Stimulated activated CD4-positive, alpha-beta T cell treated with anti-CD3 and anti-CD28 coated beads, TNF-alpha, amount 100 ng/mL, for 4 hours (primary cell): ENCODE measurements around the gene RPL29.
"Not testable (repeated sequence)": the region's sequence is repeated elsewhere in the genome, so short reads cannot be mapped to it uniquely, and the experiment has no call there.

Source experiments
- DNase-seq, 3 experiments: peaks; one replicate each; pipeline ENCODE4 v3.0.0-alpha.2; 2020; ENCODE audit warnings: low read depth in 3 of 3

Gene RPL29

DNA sequence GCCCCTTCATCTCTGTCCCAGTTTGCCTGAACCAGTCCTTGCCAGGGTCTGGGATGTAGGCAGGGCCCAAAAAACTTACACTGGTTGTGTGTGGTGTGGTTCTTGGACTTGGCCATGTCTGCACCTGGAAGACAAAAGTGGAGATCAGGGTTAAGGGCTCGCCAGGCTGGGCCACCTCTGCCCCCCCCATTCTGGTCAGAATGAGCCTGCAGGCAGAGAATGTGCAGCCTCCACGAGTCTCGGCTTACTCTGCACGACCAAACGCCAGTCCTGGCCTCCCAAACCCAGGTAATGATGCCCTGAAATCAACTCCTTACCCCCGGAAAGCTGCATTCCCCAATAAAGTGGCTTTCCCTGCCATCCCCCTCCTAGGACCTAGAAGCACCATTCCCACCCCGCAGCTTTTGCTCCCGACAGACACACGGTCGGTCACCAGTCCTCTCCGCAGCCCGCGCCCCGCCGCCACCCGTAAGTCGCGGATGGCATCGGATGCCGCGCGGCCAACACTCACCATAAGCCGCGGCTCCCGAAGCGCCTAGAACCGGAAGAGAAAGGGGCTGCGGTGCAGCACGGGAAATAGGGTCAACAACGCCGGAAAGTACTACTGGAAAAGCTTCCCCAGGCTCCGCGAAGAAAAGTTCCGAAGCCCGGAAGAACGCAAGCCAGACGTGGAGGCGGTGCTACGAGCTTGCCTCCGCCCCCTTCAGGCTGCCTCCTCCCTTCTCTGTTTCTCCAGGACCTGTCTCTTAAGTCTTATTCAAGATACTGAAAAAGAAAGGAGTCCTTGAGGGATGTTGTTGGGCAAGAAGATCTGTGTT, at the start of gene RPL29:
Gene RPL29 (minus strand): TSS at position 550 of the 818 bp plus-strand sequence. CDS start 434 bp downstream, at position 116.
- DNase-seq, result peak; percentile 64 to 86 (median 84)

DNA sequence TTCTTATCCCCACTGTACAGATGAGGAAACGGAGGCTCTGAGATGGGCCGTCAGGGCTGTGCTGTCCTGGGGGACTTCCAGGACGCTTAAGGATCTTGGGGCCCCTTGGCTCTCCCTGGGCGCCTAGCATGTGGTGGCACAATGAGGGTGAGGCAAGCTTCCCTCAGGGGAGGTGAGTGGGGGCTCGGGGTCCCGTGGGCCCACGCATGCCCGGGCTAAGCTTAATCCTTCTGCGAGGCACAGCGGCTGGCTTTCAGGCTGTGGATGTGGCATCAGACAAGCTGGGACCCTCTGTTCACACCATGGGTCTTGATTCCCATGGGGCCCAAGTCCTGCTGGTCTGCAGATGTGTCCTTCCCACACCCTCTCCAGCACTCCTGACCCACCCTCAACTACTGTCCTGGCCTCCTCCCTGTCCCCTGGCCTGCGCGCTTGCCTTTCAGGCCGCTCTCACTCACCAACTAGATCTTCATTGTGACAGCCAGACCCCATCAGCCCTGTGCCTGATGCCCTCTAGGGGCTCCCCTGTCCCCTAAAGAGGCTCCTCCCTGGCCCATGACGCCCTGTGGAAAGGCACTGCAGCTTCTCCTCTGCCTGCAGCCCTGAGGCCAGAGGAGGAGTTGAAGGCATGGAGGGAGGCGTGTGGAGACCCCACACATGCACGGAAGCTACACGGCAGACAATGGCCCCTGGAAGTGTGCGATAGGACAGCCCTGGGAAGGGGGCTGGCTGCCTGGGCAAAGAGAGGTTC, 49.3 kb upstream of the RPL29 start:
- no peak for DNase-seq

DNA sequence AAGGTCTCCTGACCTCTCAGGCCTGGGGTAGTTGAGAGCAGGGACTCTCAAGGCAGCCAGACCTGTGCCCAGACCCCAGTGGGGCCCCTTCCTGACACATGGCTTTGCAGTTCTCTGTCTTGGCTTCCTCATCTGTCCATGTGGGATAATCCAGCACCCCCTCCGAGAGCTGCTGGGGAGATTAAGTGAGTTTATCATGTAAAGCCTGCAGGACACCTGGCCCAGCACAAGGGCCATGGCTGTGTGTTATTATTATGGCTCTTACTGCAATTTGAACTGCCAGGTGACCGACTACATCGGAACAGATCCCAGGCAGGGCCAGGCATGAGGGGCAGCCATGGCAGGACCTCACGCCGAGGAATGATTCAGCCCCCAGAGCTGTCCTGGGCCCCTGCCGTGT, 48.1 kb upstream of the RPL29 start:
- no peak for DNase-seq

DNA sequence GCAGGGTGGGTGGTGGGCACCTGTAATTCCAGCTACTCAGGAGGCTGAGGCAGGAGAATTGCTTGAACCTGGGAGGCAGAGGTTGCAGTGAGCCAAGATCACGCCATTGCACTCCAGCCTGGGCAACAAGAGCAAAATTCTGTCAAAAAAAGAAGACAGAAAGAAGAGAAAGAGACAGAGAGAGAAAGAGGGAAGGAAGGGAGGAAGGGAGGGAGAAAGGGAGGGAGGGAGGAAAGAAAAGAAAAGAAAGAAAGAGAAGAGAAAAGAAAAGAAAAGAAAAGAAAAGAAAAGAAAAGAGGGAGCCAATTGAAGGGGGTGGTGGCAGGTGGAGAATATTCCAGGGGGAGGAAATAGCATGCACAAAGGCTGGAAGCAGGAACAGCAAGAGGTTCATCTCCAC, 47.3 kb upstream of the RPL29 start:
- DNase-seq, result not testable (repeated sequence)

DNA sequence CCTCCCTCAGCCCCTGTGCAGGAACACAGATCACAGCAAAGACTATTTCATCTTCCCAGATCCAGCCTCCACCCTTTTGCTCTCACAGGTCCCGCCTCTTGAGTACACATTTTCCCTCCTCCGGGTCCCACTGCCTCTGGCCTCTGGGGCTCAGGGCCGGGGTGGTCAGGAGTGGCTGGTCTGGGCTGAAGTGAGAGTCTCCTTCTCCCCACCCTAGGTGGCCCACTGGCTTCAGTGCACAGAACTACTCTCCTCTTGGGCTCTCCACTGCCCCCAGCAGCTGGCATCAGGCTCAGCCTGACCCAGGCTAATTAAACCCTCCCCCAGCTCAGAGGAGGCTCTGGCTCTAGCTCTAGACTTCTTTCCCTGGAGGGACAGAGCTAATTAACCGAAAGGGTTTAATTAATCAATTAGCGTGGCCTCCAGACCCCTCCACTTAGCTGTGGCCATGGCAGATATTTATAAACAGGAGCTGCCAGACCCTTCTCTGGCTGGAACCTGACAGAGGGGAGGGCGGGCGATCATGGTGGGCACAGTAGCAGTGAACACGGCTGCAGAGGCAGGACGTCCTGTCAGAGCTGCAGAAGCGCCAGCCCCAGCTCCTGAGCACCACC, 45.5 kb upstream of the RPL29 start:
- no peak for DNase-seq

DNA sequence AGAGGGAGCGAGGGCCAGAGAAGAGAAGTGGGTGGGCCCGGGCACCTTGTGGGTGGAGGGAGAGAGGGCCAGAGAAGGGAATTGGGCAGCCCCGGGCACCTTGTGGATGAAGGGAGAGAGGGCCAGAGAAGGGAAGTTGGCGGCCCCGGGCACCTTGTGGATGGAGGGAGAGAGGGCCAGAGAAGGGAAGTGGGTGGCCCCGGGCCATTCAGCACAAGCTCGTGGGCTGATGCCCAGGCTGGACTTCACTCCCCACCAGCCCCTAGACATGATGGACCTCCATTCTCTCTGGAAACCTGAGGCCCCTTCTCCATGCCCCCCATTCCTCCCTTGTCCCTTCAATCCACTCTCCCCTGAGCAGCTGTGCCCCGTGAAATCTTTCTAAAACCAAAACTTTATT, 44.9 kb upstream of the RPL29 start:
- DNase-seq, result no peak

DNA sequence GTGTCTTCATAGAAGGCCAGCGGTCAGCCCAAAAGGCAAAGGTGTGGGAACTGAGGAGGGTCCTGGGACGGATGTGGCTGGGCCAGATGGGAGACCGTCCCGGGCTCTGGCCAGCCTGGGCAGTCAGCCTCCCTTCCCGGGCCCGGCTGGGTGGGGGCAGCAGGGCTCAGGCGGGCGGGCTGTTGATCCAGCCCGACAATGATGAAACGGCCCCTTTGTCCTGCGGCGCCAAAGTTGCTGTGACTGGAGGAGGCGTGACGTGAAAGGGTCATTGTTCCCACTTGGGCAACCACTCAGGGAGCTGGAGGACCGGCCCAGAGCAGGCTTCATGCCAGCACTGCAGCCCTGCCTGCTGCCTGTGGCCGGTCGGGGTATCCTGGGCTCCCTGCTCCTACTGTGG, 44.2 kb upstream of the RPL29 start:
- DNase-seq, result no peak

DNA sequence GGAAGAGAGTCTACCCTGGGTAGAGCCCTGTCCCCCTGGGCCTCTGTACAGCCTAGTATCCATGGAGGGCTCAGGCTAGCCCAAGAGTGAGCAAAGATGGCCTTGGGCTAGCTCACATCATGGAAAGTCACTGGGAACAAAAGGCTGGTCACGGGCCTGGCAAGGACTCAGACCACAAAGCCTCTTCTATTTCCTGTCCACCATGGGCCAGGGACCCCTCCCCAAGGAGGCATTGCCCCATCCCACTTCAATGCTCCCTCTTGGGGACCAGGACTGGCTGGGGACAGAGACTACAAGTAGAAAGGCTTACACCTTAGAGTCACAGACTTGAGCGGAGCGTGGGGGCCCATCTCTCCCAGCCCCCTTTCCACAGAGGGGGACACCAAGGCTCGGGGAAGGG, 43.7 kb upstream of the RPL29 start:
- no peak for DNase-seq

DNA sequence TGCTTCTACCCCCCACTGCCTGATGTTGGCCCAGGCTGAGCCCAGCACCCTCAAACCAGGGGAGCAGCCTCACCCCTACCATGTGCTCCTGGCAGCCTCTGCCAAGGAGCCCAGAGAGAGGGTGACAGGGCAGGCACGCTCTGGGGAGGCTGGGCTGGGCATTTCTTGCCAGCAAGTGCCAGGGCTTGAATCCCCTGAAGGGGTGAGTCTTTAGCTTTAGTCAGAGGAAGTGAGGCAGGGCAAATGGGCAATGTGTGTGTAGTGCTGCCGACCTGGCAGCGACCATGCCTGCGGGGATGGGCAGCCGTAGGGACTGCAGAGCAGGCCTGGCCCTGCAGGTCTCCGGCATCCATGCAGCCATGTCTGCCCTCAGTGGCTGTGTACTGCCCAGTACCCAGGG, 42.5 kb upstream of the RPL29 start:
- no peak for DNase-seq

DNA sequence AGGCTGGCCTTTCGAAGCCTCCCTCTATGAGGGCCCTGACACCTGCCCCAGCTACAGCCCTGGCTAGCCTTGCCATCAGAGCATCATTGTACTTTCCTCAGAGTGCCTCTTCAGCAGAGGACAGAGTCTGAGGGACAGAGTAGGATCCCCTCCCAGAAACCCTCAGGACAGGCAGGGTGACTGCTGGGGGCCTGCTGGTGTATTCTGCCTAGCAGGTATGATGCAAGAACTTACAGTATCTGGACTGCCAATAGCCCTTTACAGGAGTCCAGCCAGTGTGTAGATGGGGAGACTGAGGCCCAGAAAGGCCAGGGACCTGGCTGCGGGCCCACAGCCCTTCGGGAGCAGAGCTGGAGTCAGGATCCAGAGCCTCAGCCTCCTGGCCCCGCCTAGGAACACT, 41.6 kb upstream of the RPL29 start:
- no peak for DNase-seq

DNA sequence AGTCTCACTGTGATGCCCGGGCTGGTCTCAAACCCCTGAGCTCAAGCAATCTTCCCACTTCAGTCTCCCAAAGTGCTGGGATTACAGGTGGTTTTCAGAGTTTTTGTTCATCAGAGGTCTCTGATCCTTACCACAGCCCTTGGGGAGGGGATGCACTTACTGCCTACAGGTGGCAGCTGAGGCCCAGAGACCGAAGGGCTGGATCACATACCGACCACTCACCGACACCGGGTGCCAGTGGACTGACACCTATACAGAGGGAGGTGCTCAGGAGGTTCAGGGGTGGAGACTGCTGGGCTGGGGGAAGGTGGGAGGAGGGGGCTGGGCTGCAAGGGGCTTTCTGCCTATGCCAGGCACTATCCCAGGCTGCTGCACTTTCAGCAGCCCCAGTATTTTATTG, 41.1 kb upstream of the RPL29 start:
- DNase-seq, result no peak

DNA sequence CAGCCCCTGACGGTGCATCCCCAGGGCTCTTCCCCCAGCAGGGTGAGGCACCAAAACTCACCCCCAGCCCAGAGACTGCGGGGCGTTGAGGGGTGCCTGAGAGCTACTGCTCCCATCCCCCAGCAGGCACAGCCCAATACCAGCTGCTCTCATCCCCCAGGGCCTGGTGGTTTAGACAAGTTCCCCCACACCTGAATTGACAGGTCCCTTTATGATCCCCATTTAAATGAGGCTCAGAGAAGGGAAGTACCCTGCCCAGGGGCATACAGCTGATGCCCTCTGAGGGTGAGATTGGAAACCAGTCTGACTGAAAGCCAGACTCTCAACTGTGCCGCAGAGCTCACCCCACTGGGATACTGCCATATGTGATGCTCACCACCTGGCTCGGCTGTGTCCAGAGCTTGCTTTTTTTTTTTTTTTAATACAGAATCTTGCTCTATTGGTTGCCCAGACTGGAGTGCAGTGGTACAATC, 40.6 kb upstream of the RPL29 start:
- no peak for DNase-seq

DNA sequence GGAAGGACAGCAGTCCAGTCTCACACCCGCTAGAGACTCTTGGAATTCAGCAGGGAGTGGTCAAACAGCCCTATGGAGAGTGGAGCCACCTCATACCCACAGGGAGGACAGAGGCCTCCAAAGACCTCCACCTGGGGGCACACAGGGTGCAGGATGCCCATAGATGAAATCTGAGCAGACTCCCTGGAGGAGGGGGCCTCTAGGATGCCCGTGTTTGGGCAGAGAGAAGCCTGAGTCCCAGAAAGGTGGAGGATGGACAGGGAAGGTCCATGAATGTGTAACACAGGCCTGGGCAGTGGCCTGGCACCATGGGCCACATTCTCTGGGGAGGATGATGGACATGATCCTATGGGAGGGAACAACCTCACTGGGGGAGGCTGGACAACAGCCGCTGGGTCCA, 39.0 kb upstream of the RPL29 start:
- no peak for DNase-seq

DNA sequence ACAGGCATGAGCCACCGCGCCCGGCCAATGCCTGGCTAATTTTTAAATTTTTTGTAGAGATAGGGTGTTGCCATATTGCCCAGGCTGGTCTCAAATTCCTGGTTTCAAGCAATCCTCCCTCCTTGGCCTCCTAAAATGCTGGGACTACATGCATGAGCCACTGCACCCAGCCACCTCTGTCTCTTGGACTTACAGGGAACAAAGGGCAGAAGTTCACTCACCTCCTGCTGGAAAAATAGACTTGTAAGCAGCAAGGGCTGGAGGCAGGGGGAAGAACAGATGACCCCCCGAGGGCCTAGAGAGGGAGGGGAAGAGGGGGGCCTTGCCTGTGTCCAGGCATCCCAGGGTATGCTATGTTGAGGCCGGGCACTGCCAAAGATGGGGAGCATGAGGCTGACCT, 38.5 kb upstream of the RPL29 start:
- DNase-seq, result no peak

DNA sequence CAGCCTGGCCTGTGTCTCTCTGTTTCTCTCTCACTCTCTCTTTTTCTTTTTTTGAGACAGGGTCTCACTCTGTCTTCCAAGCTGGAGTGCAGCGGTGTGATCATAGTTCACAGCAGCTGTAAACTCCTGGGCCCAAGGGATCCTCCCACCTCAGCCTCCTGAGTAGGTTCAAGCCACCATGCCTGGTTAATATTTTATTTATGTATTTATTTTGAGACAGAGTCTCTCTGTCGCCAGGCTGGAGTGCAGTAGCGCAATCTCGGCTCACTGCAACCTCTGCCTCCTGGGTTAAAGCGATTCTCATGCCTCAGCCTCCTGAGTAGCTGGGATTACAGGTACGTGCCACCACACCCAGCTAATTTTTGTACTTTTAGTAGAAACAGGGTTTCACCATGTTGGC, 38.1 kb upstream of the RPL29 start:
- DNase-seq, result not testable (repeated sequence)

DNA sequence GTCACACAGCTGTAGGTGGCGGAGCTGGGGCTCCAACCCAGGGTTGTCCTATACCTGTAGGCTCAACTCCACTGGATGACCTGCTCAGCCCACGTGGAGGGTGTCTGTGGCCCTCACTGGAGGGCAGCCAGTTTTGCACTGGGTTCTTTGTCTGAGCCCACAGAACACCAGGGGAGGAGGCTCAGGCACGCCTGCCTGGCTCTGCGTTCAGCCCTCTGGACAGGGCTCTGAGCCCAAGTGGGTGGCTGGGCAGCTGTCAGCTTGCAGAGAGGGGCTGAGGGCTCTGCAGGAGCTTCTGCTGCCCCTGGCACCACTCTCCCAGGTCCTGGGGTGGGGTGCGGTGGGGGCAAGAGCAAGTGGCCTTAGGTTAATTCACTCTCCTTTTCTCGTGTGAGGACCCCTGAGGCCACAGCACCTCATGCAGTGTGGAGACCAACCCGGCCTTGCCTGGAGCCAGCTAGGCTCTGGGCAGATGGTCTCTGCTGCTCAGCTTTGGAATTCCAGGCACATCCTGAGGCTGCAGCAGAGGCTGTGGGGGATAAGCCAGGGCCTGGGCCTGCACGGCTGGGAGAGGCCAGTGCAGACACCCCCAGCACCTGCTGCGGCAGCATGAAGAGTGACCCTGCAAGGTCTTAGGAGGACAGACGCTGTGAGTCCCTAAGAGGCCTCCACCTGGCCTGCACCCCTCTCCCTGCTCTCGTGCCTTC, 37.2 kb upstream of the RPL29 start:
- no peak for DNase-seq

DNA sequence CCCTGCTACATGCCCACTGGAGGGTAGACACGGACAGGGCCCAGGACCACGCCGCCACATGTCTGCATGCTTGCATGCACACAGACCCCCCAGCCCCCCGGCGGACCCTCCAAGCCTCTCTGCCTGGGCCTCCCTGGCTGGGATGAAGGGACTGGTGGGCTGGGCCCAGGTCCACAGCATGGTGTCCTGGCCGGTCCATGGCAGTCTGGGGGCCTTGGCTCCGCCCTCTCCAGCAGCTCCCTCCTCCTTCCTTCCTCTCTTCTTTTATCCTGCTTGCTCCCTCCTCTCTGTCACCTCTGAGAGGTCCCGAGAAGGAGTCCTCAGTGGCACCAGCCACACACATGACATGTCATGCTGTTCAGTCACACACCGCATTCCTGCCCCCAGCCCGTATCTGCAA, 36.2 kb upstream of the RPL29 start:
- DNase-seq, result no peak

DNA sequence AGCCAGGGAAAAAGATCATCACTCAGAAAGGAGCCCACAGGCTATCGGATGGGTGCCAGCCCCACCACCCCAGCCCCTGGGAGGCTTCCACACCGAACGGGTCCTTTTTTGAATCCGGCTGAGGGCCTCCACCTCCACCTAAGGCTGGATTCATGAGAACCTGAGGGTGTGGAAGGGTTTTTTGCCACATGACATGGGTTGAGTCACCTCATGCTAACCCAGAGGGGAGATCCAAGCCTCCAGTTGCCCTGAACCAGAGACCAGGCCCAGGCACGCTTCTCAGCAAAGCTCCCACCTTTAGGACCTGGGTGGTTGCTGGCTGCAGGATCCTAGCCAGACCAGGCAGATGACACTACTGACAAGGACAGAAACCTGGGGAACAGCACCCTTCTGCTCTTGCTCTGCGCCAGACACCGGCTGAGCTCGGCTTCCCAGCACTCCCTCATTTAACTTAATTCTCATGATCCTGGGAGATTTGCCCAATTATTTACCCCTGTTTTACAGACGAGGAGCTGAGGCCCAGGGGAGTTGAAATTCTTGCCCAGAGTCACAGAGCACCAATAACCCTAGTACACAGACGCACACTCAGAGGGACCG, 35.1 kb upstream of the RPL29 start:
- no peak for DNase-seq

DNA sequence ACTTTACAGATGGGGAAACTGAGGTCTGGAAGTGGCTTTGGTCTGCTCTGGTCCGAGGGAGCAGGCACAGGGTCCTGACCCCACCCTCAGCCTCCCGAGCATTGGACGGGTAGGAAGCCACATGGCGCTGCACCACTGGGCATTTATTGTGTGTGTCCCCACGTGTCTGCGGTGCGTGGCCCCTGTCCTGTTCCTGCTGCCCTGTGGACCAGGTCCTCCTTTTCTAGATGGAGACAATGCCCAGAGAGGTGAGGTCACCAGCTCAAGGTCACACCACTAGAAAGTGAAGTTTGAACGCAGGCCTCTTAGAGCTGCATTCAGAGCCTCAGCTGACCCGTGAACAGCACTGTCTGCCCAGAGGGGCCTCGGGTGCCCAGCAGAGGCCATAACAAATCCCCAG, 33.8 kb upstream of the RPL29 start:
- no peak for DNase-seq

DNA sequence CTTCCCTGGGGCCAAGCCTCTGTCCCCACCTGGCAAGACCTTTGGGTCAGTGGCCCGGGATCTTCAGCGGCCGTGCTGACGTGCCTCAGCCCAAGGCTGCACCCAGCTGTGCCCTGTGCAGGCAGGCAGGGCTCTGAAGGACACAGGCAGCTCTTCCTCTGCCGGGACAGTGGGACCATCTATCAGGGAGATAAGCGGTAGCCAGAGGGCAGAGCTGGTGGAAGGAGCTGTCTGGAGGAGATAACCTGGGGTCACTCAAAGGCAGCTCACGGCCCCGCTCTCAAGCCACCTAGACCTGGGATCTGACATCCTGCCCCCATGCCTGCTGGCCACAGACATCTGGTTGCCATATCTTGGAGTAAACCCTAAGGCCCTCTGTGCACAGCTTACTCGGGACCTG, 33.4 kb upstream of the RPL29 start:
- DNase-seq, result no peak

DNA sequence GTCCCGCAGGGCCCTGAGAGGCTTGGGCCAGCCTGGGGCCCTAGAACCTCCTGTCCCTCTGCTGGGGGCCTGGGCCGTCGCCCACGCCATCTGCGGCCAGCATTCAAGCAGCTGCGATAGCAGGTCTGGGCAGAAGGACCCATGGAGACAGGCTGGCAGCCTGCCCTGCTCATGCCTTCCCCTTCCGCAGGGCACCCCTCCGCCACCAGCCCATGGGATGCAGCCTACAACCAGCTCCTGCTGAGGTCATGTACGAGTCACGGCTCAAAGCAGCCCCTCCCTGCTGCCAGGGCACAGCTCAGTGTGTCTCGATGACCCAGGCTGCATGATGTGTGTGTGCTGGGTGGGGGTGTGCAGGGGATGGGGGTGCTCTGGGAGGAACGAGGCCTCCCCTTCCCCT, 32.9 kb upstream of the RPL29 start:
- DNase-seq, result no peak

DNA sequence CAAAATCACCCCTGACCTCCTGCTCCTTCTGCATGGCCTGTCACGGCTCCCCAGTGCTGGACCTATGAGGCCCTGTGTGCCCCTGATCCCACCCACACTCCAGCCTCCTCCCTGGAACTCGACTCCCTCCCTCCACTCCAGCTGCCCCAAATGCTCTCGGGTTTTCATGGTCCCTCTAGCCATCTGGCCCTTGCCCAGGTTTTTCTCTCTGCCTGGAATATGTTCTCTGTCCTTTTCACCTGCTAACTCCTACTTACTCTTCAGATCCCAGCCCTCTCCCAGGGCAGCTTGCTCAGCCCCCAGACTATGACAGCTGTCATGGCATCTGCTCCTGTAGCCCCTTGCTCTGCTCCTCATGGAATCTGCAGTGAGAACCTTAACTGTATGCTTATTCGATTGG, 30.3 kb upstream of the RPL29 start:
- no peak for DNase-seq
